Mucosa of rectum (tissue), 2 donors: Measurements from ENCODE around the gene HGD.

Experiments used
- H3K27ac ChIP-seq, 2 donors: one replicate each; pipeline ENCODE4 v1.7.0; 2013; ENCODE audit warnings: inconsistent platforms in 2 of 2, low read depth in 2 of 2, low read length in 2 of 2
- H3K27me3 ChIP-seq, 2 donors: one replicate each; pipeline ENCODE4 v1.7.0; 2013; ENCODE audit warnings: low read length in 2 of 2; ENCODE audit not compliant: control insufficient read depth in 2 of 2, insufficient read depth in 2 of 2
- H3K36me3 ChIP-seq, 2 donors: one replicate each; pipeline ENCODE4 v1.7.0; 2013; ENCODE audit warnings: low read length in 2 of 2; ENCODE audit not compliant: control insufficient read depth in 2 of 2, insufficient read depth in 2 of 2
- H3K4me1 ChIP-seq, 2 donors: one replicate each; pipeline ENCODE4 v1.7.0; 2013; ENCODE audit warnings: low read length in 2 of 2, mild to moderate bottlenecking in 1 of 2; ENCODE audit not compliant: control insufficient read depth in 2 of 2, insufficient read depth in 2 of 2
- H3K4me3 ChIP-seq, 2 donors: one replicate each; pipeline ENCODE4 v1.7.0; 2013; ENCODE audit warnings: low read length in 2 of 2
- H3K9ac ChIP-seq, 2 donors: one replicate each; pipeline ENCODE4 v1.7.0; 2013; ENCODE audit warnings: low read length in 2 of 2, low read depth in 1 of 2, mild to moderate bottlenecking in 1 of 2
- H3K9me3 ChIP-seq, 2 donors: one replicate each; pipeline ENCODE4 v1.7.0; 2013; ENCODE audit warnings: low read length in 2 of 2; ENCODE audit not compliant: control insufficient read depth in 2 of 2
- donor health status: healthy.
- donor health status: Normal muscosa, but diverticular disease.

HGD gene

DNA sequence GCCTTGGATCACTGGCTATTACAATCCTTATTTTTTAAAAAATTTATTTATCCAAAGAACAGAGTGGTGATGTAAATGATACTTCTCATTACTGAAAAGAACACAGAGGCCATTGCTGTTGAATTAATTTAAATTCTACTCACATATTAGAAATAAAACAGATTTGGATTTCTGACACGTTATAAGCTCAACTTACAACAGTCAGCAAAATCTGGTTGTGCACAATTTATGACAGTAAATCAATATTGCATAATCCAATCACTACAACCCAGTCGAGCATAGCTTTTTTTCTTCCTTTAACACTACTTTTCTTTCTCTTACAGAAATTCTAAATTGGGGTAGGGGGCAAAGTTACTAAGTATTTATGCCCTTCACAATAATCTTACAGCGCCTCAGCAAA, 17.3 kb upstream of the HGD start:
- H3K27ac ChIP-seq, result no peak overlapping the region
- H3K27me3 ChIP-seq, result no peaks in the 10 kb centered on the region
- no peak overlapping the region for H3K9ac ChIP-seq
- no peak overlapping the region for H3K4me3 ChIP-seq
- H3K9me3 ChIP-seq, result no peaks in the 10 kb centered on the region
- H3K36me3 ChIP-seq, result peaks cover 3% of the 10 kb centered on the region in 2 donors
- no peaks in the 10 kb centered on the region for H3K4me1 ChIP-seq

DNA sequence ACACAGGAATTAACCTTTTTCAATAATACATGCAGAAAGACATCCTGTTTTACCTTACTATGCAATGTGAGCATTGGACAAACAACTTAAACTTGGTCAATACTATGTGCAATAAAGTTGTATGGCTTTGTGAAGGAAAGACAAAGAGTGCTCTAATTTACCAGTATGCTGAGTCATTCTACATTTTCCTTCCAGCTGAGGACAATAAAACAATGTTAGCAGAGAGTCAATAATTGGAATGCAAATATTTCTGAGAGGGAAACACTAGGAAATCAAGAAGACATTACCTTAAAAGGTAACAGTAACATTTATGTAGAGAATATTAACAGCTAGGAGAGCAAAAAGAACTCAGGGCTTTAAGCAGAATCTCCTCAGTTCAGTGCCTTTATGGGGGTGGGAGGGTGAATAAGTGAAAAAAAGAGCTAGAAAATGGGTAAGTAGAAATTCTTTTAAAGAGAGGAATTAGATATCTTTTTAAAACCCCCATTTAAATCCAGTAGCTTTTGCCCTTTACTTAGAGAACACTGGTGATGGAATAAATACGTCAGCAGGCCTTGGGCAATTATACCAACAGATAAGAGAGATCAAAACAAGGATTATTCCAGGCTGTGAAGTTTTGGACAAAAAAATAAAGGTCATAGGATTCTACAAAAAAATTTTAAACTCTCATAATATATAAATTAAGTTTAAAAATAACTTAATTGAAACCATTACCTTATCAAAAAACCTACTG, 11.6 kb upstream of the HGD start:
- Histone ChIP-seq H3K27ac (peak overlapping the region; percentile 49 to 61), H3K36me3 (peaks cover 0 to 3% of the 10 kb centered on the region in 2 donors), H3K9me3 (no peaks in the 10 kb centered on the region), H3K9ac (peak overlapping the region in 1 of 2 donors; percentile 16), H3K4me1 (peaks cover 4 to 7% of the 10 kb centered on the region in 2 donors), H3K4me3 (no peak overlapping the region), H3K27me3 (no peaks in the 10 kb centered on the region)

DNA sequence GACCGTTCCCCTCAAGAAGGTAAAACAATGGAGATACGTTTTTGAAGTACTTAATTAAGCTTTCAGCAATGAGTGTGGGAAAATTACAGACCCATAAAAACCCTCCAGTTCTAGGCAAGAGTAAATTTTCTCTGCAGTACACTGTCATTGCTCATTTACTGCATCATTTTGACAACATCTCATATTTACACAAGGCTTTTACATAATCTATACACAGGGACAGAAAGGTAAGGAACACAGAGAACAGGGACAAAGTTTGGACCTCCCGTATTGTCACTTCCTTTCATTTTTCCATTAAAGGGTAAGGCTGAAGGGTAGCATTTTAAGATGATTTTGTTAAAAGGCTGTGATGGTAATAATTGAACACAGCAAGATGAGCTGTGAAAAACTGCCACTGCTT, 7.4 kb upstream of the HGD start:
- Histone ChIP-seq H3K4me3 (no peak overlapping the region), H3K36me3 (no peaks in the 10 kb centered on the region), H3K9me3 (no peaks in the 10 kb centered on the region), H3K27me3 (no peaks in the 10 kb centered on the region), H3K9ac (no peak overlapping the region), H3K4me1 (peaks cover 4 to 7% of the 10 kb centered on the region in 2 donors), H3K27ac (no peak overlapping the region)

DNA sequence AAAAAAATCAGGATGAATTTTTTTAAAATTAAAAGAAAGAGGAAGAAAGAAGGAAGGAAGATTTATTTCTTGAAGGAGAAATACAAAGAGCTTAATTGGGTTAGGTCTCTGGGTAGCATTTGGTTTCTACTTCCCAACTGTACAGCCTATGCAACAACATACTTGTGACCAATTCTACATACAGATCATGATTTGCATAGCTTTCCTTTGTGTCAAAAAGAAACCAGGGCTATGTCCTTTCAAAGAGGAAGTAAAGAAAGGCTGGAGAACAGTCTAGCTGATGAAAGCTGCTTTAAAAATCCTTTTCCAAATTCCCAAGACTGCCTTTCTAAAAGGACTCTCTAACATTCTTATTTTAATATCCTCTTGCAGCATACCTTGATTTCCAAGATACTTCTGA, 6.1 kb upstream of the HGD start:
- no peaks in the 10 kb centered on the region for H3K36me3 ChIP-seq

GRCh38 chr3:120685411-120685810, 3.4 kb upstream of the HGD start:
- no peaks in the 10 kb centered on the region for H3K36me3 ChIP-seq
- H3K9ac ChIP-seq, result no peak overlapping the region
- H3K4me3 ChIP-seq, result no peak overlapping the region
- H3K9me3 ChIP-seq, result no peaks in the 10 kb centered on the region
- H3K27me3 ChIP-seq, result no peaks in the 10 kb centered on the region
- H3K4me1 ChIP-seq, result peaks cover 6 to 27% of the 10 kb centered on the region in 2 donors
- no peak overlapping the region for H3K27ac ChIP-seq

More for the DNA sequence above, 6.1 kb upstream of the HGD start:
- Histone ChIP-seq H3K27ac (no peak overlapping the region), H3K9ac (no peak overlapping the region), H3K4me3 (no peak overlapping the region), H3K9me3 (no peaks in the 10 kb centered on the region), H3K4me1 (peaks cover 0 to 10% of the 10 kb centered on the region in 2 donors), H3K27me3 (no peaks in the 10 kb centered on the region)

DNA sequence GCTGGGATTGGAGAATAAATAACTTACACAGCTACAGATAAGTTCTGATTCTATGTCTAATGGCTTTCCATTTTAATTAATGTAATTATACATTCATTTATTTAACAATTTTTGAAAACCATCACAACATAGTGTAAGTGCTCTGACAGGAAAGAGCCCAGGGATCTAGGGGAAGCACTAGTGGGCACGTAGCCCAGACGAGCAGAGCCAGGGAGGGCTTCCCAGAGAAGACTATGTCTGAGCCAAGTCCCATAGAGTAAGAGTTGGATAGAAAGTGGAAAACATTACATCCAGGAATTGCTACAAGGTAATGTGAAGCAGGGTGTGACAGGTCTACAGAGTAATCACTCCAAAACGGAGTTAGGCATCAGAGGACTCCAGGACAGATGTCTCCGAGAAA, 2.9 kb upstream of the HGD start:
- H3K4me1 ChIP-seq, result peaks cover 6 to 27% of the 10 kb centered on the region in 2 donors
- no peaks in the 10 kb centered on the region for H3K9me3 ChIP-seq
- H3K4me3 ChIP-seq, result no peak overlapping the region
- no peaks in the 10 kb centered on the region for H3K36me3 ChIP-seq
- no peak overlapping the region for H3K9ac ChIP-seq
- H3K27ac ChIP-seq, result no peak overlapping the region
- H3K27me3 ChIP-seq, result no peaks in the 10 kb centered on the region

GRCh38 chr3:120683671-120684301, 1.7 kb upstream of the HGD start:
- H3K27ac ChIP-seq, result no peak overlapping the region
- H3K36me3 ChIP-seq, result no peaks in the 10 kb centered on the region
- H3K9me3 ChIP-seq, result no peaks in the 10 kb centered on the region
- no peak overlapping the region for H3K4me3 ChIP-seq
- no peaks in the 10 kb centered on the region for H3K27me3 ChIP-seq
- peaks cover 8 to 37% of the 10 kb centered on the region in 2 donors for H3K4me1 ChIP-seq
- H3K9ac ChIP-seq, result no peak overlapping the region

DNA sequence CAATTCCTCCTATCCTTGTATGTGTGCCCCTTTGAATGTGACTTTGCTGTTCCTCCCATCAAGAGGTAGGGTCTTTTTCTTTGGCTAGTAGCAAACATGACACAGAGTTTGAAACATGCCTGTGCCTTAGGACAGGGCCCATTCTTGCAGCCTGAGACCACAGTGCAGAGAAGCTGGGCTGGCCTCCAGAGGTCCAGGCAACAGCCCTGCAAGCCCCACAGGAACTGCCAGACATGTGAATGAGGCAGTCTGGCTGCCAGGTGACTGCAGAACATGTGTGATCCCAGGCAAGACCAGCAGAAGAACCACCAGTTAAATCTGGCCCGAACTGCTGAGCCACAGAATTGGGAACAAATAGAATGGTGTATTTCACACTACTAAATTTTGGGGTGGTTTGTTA, 1.2 kb upstream of the HGD start:
- H3K27ac ChIP-seq, result peak overlapping the region; percentile 76 to 90
- H3K4me1 ChIP-seq, result peaks cover 10 to 43% of the 10 kb centered on the region in 2 donors

DNA sequence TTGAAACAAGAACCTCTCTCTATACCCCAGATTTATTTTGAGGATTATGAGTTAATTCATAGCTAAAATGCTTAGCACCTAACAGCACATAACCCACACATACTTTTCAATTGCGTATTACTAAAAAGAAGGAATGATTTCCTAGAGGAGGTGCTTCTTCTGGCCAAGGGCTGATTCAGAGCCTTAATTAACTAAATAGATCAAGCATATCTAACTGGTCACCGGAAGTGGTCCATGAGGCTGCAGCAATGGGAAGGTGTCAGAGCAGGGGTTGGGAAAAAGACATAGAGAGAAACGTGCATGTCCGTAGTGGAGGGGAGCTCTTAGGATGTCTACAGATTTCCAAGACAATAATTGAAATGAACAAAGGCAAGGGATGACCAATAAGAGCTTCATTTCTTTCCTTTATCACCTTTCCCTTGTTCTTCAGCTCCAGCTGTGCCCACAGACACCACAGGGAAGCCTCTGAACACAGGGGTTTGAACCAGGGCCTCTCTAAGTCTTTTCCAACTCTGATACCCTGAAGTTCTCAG, 467 bp downstream of the HGD start:
- Histone ChIP-seq H3K9ac (peak overlapping the region; percentile 56 to 71), H3K27ac (peak overlapping the region; percentile 76 to 90), H3K27me3 (no peaks in the 10 kb centered on the region), H3K9me3 (no peaks in the 10 kb centered on the region), H3K4me1 (peaks cover 12 to 49% of the 10 kb centered on the region in 2 donors), H3K36me3 (no peaks in the 10 kb centered on the region), H3K4me3 (peak overlapping the region; percentile 36 to 67)

More for the DNA sequence above, 1.2 kb upstream of the HGD start:
- Histone ChIP-seq H3K4me3 (no peak overlapping the region), H3K36me3 (no peaks in the 10 kb centered on the region), H3K9ac (no peak overlapping the region), H3K27me3 (no peaks in the 10 kb centered on the region), H3K9me3 (no peaks in the 10 kb centered on the region)

- H3K36me3 ChIP-seq, result no peaks in the 10 kb centered on the region
- H3K9ac ChIP-seq, result peak overlapping the region in 1 of 2 donors; percentile 71
- no peaks in the 10 kb centered on the region for H3K27me3 ChIP-seq
- peak overlapping the region in 1 of 2 donors; percentile 90 for H3K27ac ChIP-seq
- peaks cover 12 to 49% of the 10 kb centered on the region in 2 donors for H3K4me1 ChIP-seq
- peak overlapping the region; percentile 36 to 67 for H3K4me3 ChIP-seq
- no peaks in the 10 kb centered on the region for H3K9me3 ChIP-seq
Measured at GRCh38 chr3:120681018-120681417, 1.0 kb downstream of the HGD start.
